Measurements from ENCODE around the gene GPN2. TPM values are rescaled to one million over a fixed set of nuclear protein-coding genes. Genes with fewer than 3 reads are reported as not detected.

GPN2 gene
- total and polyA plus RNA-seq, 2 donors (not counting 3 experiments of a cell fraction or from before 2014, with no cell fraction given): 21.9 to 37.4 TPM

DNA sequence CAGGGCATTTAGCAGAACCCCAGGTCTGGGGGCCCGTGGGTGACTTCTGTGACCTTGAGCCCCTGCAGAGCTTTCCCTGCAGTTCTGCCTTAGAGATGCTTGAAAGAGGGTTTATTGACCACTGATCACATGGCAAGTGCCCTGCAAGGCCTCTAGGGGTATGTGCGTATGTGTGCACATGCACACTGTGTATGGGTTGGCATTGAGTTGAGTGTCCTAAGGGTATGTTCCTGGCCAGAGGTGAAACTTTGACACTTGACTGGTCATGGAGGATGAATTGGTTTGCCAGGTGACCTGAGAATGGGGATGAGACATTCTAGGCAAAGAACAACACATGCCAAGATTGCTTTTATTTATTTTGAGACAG lies 48.6 kb upstream of the GPN2 start:
- Histone ChIP-seq H3K4me1 (ENCODE audit: control insufficient read depth, extremely low read depth, insufficient read depth, low read length) (no peaks in the 10 kb centered on the region), H3K4me3 (replicated peaks in 1 of 3; ENCODE audit: insufficient read depth in 1 of 3, low read depth in 1 of 3, low read length in 3 of 3) (no peak overlapping the region), H3K36me3 (ENCODE audit: control insufficient read depth in 2 of 2, extremely low read depth in 1 of 2, insufficient read depth in 2 of 2, low read length in 2 of 2) (peaks cover 5 to 26% of the 10 kb centered on the region in 2 experiments), H2AFZ (ENCODE audit: low read depth, low read length) (no peak overlapping the region), H3K27me3 (ENCODE audit: control insufficient read depth in 2 of 2, insufficient read depth in 2 of 2, low read length in 2 of 2) (no peaks in the 10 kb centered on the region), H3K4me2 (ENCODE audit: insufficient read depth, low read length) (no peak overlapping the region), H3K9me3 (replicated peaks; ENCODE audit: control insufficient read depth, insufficient read depth, low read length) (no peaks in the 10 kb centered on the region), H3K79me2 (ENCODE audit: control insufficient read depth, insufficient read depth, low read length) (peaks cover 44% of the 10 kb centered on the region), H3K9ac (replicated peaks; ENCODE audit: extremely low read depth, insufficient read depth, low read length) (no peak overlapping the region), H3K9me1 (replicated peaks; ENCODE audit: control insufficient read depth, extremely low read depth, insufficient read depth, low read length) (no peaks in the 10 kb centered on the region), H3K27ac (ENCODE audit: insufficient read depth, low read depth, low read length) (no peak overlapping the region), H4K20me1 (replicated peaks; ENCODE audit: control insufficient read depth, extremely low read depth, insufficient read depth, low read length) (no peaks in the 10 kb centered on the region)
- DNase-seq (ENCODE audit: low read depth, low spot score) (no peak), FAIRE-seq (no peak)
- CTCF ChIA-PET: interaction anchor here (1.3 to 1.5 kb wide), 2 partner anchors 12 to 13 kb away, joined by 3 to 4 read pairs; no protein-coding TSS in a partner anchor
- intact Hi-C loops (cut with micrococcal nuclease) (no loop called here), dilution Hi-C loops (cut with MboI; ENCODE audit: extremely low pct_ligation_motif_present, low sequenced_read_pairs) (no loop called here)
- BruUV-seq (replicated peaks): no TSS peak
- no peak for TF ChIP-seq POLR2AphosphoS5 (IDR thresholded peaks at IDR 0.05; ENCODE audit: insufficient read depth, low read depth, low read length)
- TF ChIP-seq, protein P1, sequence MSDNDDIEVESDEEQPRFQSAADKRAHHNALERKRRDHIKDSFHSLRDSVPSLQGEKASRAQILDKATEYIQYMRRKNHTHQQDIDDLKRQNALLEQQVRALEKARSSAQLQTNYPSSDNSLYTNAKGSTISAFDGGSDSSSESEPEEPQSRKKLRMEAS (IDR thresholded peaks at IDR 0.05; ENCODE audit: insufficient read depth, insufficient read length): no peak
- TF ChIP-seq, protein P2, sequence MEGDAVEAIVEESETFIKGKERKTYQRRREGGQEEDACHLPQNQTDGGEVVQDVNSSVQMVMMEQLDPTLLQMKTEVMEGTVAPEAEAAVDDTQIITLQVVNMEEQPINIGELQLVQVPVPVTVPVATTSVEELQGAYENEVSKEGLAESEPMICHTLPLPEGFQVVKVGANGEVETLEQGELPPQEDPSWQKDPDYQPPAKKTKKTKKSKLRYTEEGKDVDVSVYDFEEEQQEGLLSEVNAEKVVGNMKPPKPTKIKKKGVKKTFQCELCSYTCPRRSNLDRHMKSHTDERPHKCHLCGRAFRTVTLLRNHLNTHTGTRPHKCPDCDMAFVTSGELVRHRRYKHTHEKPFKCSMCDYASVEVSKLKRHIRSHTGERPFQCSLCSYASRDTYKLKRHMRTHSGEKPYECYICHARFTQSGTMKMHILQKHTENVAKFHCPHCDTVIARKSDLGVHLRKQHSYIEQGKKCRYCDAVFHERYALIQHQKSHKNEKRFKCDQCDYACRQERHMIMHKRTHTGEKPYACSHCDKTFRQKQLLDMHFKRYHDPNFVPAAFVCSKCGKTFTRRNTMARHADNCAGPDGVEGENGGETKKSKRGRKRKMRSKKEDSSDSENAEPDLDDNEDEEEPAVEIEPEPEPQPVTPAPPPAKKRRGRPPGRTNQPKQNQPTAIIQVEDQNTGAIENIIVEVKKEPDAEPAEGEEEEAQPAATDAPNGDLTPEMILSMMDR (IDR thresholded peaks at IDR 0.05; ENCODE audit: extremely low read depth in 1 of 2, insufficient read depth in 1 of 2, low read depth in 1 of 2, low read length in 2 of 2): no peak
- TF ChIP-seq EZH2 (IDR thresholded peaks at IDR 0.05; ENCODE audit: borderline replicate concordance, low read depth, low read length, severe bottlenecking): no peak
- TF ChIP-seq POLR2A (IDR thresholded peaks at IDR 0.05; ENCODE audit: low read depth, low read length): no peak
- POLR2A ChIA-PET: no interaction called here

All from endothelial cell of umbilical vein (primary cell).